Measurements from ENCODE around the gene TMEM247.

GRCh38 chr2:46517485-46517884, 38.1 kb downstream of the TMEM247 start:
- TF ChIP-seq TOX (CRISPR knock-in tag; IDR thresholded peaks at IDR 0.05; ENCODE audit: borderline replicate concordance) (no peak), RARB (CRISPR knock-in tag; IDR thresholded peaks at IDR 0.05) (no peak), ARNTL (CRISPR knock-in tag; IDR thresholded peaks at IDR 0.05; ENCODE audit: borderline replicate concordance, low read depth) (no peak), ZFP3 (CRISPR knock-in tag; IDR thresholded peaks at IDR 0.05) (no peak), TSHZ2 (CRISPR knock-in tag; IDR thresholded peaks at IDR 0.05) (no peak), OSR1 (CRISPR knock-in tag; IDR thresholded peaks at IDR 0.05) (no peak), ZFP30 (CRISPR knock-in tag; IDR thresholded peaks at IDR 0.05) (no peak), PPARA (CRISPR knock-in tag; IDR thresholded peaks at IDR 0.05; ENCODE audit: borderline replicate concordance) (no peak), CREB5 (CRISPR knock-in tag; IDR thresholded peaks at IDR 0.05; ENCODE audit: low read depth) (no peak), GLIS3 (CRISPR knock-in tag; IDR thresholded peaks at IDR 0.05) (no peak), SNAI2 (CRISPR knock-in tag; IDR thresholded peaks at IDR 0.05) (no peak), ZC3H10 (CRISPR knock-in tag; IDR thresholded peaks at IDR 0.05) (no peak)
- TF ChIP-seq, protein P1, sequence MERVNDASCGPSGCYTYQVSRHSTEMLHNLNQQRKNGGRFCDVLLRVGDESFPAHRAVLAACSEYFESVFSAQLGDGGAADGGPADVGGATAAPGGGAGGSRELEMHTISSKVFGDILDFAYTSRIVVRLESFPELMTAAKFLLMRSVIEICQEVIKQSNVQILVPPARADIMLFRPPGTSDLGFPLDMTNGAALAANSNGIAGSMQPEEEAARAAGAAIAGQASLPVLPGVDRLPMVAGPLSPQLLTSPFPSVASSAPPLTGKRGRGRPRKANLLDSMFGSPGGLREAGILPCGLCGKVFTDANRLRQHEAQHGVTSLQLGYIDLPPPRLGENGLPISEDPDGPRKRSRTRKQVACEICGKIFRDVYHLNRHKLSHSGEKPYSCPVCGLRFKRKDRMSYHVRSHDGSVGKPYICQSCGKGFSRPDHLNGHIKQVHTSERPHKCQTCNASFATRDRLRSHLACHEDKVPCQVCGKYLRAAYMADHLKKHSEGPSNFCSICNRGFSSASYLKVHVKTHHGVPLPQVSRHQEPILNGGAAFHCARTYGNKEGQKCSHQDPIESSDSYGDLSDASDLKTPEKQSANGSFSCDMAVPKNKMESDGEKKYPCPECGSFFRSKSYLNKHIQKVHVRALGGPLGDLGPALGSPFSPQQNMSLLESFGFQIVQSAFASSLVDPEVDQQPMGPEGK (CRISPR knock-in tag; IDR thresholded peaks at IDR 0.05; ENCODE audit: borderline replicate concordance) = no peak
- TF ChIP-seq, protein P2, sequence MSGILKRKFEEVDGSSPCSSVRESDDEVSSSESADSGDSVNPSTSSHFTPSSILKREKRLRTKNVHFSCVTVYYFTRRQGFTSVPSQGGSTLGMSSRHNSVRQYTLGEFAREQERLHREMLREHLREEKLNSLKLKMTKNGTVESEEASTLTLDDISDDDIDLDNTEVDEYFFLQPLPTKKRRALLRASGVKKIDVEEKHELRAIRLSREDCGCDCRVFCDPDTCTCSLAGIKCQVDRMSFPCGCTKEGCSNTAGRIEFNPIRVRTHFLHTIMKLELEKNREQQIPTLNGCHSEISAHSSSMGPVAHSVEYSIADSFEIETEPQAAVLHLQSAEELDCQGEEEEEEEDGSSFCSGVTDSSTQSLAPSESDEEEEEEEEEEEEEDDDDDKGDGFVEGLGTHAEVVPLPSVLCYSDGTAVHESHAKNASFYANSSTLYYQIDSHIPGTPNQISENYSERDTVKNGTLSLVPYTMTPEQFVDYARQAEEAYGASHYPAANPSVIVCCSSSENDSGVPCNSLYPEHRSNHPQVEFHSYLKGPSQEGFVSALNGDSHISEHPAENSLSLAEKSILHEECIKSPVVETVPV (CRISPR knock-in tag; IDR thresholded peaks at IDR 0.05) = no peak
